GM10266 (cell line): ENCODE results near the gene STYXL1.
"Not testable (repeated sequence)": the region's sequence is repeated elsewhere in the genome, so short reads cannot be mapped to it uniquely, and the experiment has no call there.

Source experiments
- DNase-seq: peaks from one replicate; pipeline ENCODE4 v3.0.0; 2012; ENCODE audit errors: extremely low spot score
- TF ChIP-seq, protein P1 (sequence below): IDR thresholded peaks from 2 replicates; pipeline ENCODE4 v1.5.1; 2012; ENCODE audit warnings: mild to moderate bottlenecking, low read depth; ENCODE audit not compliant: control insufficient read depth, insufficient read depth; ENCODE audit errors: missing control alignments

The STYXL1 gene

GRCh38 chr7:76016191-76016947 is 31.4 kb downstream of the STYXL1 start:
- TF ChIP-seq, protein P1, sequence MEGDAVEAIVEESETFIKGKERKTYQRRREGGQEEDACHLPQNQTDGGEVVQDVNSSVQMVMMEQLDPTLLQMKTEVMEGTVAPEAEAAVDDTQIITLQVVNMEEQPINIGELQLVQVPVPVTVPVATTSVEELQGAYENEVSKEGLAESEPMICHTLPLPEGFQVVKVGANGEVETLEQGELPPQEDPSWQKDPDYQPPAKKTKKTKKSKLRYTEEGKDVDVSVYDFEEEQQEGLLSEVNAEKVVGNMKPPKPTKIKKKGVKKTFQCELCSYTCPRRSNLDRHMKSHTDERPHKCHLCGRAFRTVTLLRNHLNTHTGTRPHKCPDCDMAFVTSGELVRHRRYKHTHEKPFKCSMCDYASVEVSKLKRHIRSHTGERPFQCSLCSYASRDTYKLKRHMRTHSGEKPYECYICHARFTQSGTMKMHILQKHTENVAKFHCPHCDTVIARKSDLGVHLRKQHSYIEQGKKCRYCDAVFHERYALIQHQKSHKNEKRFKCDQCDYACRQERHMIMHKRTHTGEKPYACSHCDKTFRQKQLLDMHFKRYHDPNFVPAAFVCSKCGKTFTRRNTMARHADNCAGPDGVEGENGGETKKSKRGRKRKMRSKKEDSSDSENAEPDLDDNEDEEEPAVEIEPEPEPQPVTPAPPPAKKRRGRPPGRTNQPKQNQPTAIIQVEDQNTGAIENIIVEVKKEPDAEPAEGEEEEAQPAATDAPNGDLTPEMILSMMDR = no peak
- DNase-seq = no peak

- TF ChIP-seq, protein P1 = no peak
- DNase-seq = no peak
These were observed 36.3 kb downstream of the STYXL1 start for GRCh38 chr7:76011442-76011861.

GRCh38 chr7:76009672-76010600 is 37.9 kb downstream of the STYXL1 start:
- TF ChIP-seq, protein P1 = no peak
- no peak for DNase-seq

DNA sequence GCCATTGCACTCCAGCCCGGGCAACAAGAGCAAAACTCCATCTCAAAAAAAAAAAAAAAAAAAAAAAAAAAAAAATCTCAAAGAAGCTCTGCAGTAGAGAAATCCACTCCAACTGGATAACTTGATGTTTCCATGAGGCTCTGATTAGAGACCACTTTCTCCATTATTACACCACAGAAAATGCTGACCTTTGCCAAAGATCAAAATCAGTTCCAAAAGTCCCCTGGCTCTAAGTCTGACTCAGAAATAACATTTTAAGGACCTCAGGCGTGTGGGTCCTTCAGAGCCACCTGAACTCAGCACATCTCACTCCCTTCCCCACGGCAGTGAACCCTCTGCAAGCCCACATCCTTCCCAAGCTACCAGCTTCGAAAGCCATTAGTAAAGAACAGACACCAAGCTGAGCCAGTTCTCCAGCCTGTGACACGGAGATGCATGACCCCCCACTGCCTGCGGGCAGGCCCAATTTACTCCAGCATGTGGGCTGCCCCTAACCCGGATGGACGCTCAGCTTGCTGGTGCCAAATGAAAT is 39.6 kb downstream of the STYXL1 start:
- TF ChIP-seq, protein P1 = no peak
- no peak for DNase-seq

DNA sequence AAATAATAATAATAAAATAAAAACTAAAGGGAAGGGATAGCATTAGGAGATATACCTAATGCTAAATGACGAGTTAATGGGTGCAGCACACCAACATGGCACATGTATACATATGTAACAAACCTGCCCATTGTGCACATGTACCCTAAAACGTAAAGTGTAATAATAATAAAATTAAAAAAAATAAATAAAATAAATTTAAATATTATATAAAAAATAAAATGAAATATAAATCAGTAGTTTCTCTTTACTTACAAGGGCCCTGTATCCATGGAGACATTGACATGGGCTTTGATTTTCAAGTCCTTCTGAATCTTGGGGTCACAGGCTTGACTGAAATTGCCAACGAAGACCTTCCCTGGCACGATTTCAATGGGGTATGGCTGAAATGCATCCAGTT is 42.8 kb downstream of the STYXL1 start:
- DNase-seq = not testable (repeated sequence)

- no peak for DNase-seq
- TF ChIP-seq, protein P1 = no peak
These were observed 44.4 kb downstream of the STYXL1 start for GRCh38 chr7:76003351-76003750.

- DNase-seq = no peak
- TF ChIP-seq, protein P1 = no peak
These were observed 45.0 kb downstream of the STYXL1 start for GRCh38 chr7:76002822-76003221.
